NCI-H2029 treated with DMSO at 0.1 percent for 48 hours (cell line): ENCODE measurements around the gene ANO5.

Experiments used
- DNase-seq: peaks from one replicate; lab custom pipeline; 2025; lab: John Stamatoyannopoulos, UW

Gene ANO5

GRCh38 chr11:22331771-22332170 lies 138.9 kb downstream of the ANO5 start:
- no peak for DNase-seq
